GM19043 (cell line): Measurements from ENCODE around the gene EPHB6.

Source experiments
- ATAC-seq: cut with Tn5 transposase; IDR thresholded peaks from one replicate; pipeline ENCODE4 v1.9.1; 2021; ENCODE audit warnings: low read depth; ENCODE audit not compliant: unreplicated experiment

Gene EPHB6

GRCh38 chr7:142863891-142864685 is 9.2 kb downstream of the EPHB6 start:
- ATAC-seq = no peak

GRCh38 chr7:142864980-142865747 is 10.3 kb downstream of the EPHB6 start:
- ATAC-seq = no peak

GRCh38 chr7:142865766-142866165 is 10.9 kb downstream of the EPHB6 start:
- no peak for ATAC-seq

GRCh38 chr7:142866361-142867096 is 11.7 kb downstream of the EPHB6 start:
- ATAC-seq = no peak

- ATAC-seq = no peak
These were observed 12.2 kb downstream of the EPHB6 start for GRCh38 chr7:142867097-142867378.

- no peak for ATAC-seq
These were observed 12.7 kb downstream of the EPHB6 start for GRCh38 chr7:142867398-142868187.

- no peak for ATAC-seq
These were observed 13.5 kb downstream of the EPHB6 start for GRCh38 chr7:142868188-142868985.

- ATAC-seq = no peak
These were observed 14.1 kb downstream of the EPHB6 start for GRCh38 chr7:142868986-142869415.

- no peak for ATAC-seq
These were observed 14.6 kb downstream of the EPHB6 start for GRCh38 chr7:142869434-142869833.

- ATAC-seq = no peak
These were observed 15.3 kb downstream of the EPHB6 start for GRCh38 chr7:142870147-142870559.

- ATAC-seq = no peak
These were observed 15.8 kb downstream of the EPHB6 start for GRCh38 chr7:142870566-142871259.

- no peak for ATAC-seq
These were observed 16.6 kb downstream of the EPHB6 start for GRCh38 chr7:142871260-142872105.

GRCh38 chr7:142872106-142872675 is 17.3 kb downstream of the EPHB6 start:
- ATAC-seq = no peak

- ATAC-seq = peak; percentile 75
These were observed 18.5 kb downstream of the EPHB6 start for GRCh38 chr7:142873281-142873784.

- no peak for ATAC-seq
These were observed 19.0 kb downstream of the EPHB6 start for GRCh38 chr7:142873871-142874270.

GRCh38 chr7:142874409-142874808 is 19.5 kb downstream of the EPHB6 start:
- no peak for ATAC-seq

GRCh38 chr7:142874837-142875236 is 20.0 kb downstream of the EPHB6 start:
- ATAC-seq = no peak

- ATAC-seq = no peak
These were observed 20.6 kb downstream of the EPHB6 start for GRCh38 chr7:142875456-142875855.
